Adrenal gland (tissue), 5 donors: ENCODE measurements around the gene TEX2.

Experiments used
- POLR2A ChIP-seq, 2 donors: fragments of 450-650 bp; IDR thresholded peaks; one replicate each; pipeline ENCODE4 v1.6.1; 2017; ENCODE audit warnings: antibody characterized with exemption in 2 of 2, mild to moderate bottlenecking in 2 of 2, moderate library complexity in 1 of 2
- TF ChIP-seq, protein P1 (sequence below), 6 experiments: fragments of 450-650 bp in 4 of 6; fragments of 200-600 bp in 2 of 6; sonication (generic) in 1 of 6; IDR thresholded peaks; 1 replicate in 5 of 6; 2 replicates in 1 of 6; pipeline versions ENCODE4 v1.5.1 to v1.8.0; 2016 to 2021; ENCODE audit warnings: antibody characterized with exemption in 6 of 6, mild to moderate bottlenecking in 2 of 6, moderate library complexity in 1 of 6
- donor health status: DM: no; HTN: no; CAD: no.

DNA sequence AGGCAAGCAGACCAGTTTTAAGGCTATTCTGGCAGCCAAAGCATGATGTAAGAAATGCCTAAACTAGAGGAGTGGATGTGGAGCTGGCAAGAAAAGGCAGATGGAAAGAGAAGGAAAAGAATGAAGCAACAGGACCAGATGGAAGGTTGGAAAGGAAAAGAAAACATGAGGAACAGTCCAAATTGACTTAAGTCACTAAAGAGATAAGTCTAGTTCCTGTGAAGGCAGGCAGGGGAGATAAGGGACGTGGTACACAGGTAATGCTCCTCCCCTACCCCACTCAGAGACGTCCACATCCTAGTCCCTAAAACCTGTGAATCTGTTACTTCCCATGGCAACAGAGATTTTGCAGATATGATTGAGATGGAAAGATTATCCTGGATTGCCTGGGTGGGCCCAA lies 43.5 kb downstream of the TEX2 start:
- TF ChIP-seq, protein P1, sequence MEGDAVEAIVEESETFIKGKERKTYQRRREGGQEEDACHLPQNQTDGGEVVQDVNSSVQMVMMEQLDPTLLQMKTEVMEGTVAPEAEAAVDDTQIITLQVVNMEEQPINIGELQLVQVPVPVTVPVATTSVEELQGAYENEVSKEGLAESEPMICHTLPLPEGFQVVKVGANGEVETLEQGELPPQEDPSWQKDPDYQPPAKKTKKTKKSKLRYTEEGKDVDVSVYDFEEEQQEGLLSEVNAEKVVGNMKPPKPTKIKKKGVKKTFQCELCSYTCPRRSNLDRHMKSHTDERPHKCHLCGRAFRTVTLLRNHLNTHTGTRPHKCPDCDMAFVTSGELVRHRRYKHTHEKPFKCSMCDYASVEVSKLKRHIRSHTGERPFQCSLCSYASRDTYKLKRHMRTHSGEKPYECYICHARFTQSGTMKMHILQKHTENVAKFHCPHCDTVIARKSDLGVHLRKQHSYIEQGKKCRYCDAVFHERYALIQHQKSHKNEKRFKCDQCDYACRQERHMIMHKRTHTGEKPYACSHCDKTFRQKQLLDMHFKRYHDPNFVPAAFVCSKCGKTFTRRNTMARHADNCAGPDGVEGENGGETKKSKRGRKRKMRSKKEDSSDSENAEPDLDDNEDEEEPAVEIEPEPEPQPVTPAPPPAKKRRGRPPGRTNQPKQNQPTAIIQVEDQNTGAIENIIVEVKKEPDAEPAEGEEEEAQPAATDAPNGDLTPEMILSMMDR (IDR thresholded peaks at IDR 0.05), result no peak
- no peak for TF ChIP-seq POLR2A (IDR thresholded peaks at IDR 0.05)
